ENCODE measurements around the gene DNAH14.

GRCh38 chr1:225299624-225300023 is 370.1 kb downstream of the DNAH14 start:
- TF ChIP-seq CTCF (IDR thresholded peaks at IDR 0.05) (no peak), ZFX (IDR thresholded peaks at IDR 0.05; ENCODE audit: borderline replicate concordance) (no peak)

All from 22Rv1 (cell line).